ENCODE measurements around the gene NSUN6.

GRCh38 chr10:18540195-18540594, 111.2 kb downstream of the NSUN6 start:
- TF ChIP-seq CTCF (conservative IDR thresholded peaks at IDR 0.05; ENCODE audit: low read depth, low read length) (no peak), EZH2 (IDR thresholded peaks at IDR 0.05; ENCODE audit: low read length, unreplicated experiment) (no peak), EZH2phosphoT487 (IDR thresholded peaks at IDR 0.05; ENCODE audit: borderline replicate concordance, low read length) (no peak)
